GM23338 (cell line): Measurements from ENCODE around the gene GJD2. TPM values are rescaled to one million over a fixed set of nuclear protein-coding genes. Genes with fewer than 3 reads are reported as not detected.

Source experiments
- ATAC-seq: fragments of 200-7000 bp; cut with Tn5 transposase; 3 replicates; pipeline ENCODE4 v1.9.1; 2020
- DNase-seq: peaks from one replicate; pipeline ENCODE4 v3.0.0-alpha.2; 2015; ENCODE audit warnings: low spot score
- H2AFZ ChIP-seq: fragments of 200-600 bp; sonication (generic); 2 replicates; pipeline ENCODE4 v1.8.0; 2016; ENCODE audit warnings: antibody characterized with exemption, mild to moderate bottlenecking, moderate library complexity
- H3F3A ChIP-seq: fragments of 200-600 bp; sonication (generic); replicated peaks from 2 replicates; pipeline ENCODE4 v1.8.0; 2017; ENCODE audit warnings: antibody characterized with exemption, mixed run types, low read depth
- H3K27ac ChIP-seq: fragments of 200-600 bp; sonication (generic); 2 replicates; pipeline ENCODE4 v1.6.1; 2016; ENCODE audit warnings: low read depth
- H3K27me3 ChIP-seq: fragments of 200-600 bp; sonication (generic); 2 replicates; pipeline ENCODE4 v1.8.0; 2016; ENCODE audit warnings: mild to moderate bottlenecking, mixed run types, moderate library complexity; ENCODE audit not compliant: insufficient read depth
- H3K36me3 ChIP-seq: fragments of 200-600 bp; sonication (generic); 2 replicates; pipeline ENCODE4 v1.8.0; 2016; ENCODE audit warnings: mild to moderate bottlenecking; ENCODE audit not compliant: insufficient read depth
- H3K4me1 ChIP-seq: fragments of 200-600 bp; sonication (generic); 2 replicates; pipeline ENCODE4 v1.8.0; 2016; ENCODE audit warnings: mild to moderate bottlenecking, moderate library complexity; ENCODE audit not compliant: insufficient read depth
- H3K4me2 ChIP-seq: fragments of 200-600 bp; sonication (generic); 2 replicates; pipeline ENCODE4 v1.7.1; 2017; ENCODE audit warnings: mixed run types
- H3K4me3 ChIP-seq: fragments of 200-600 bp; sonication (generic); 2 replicates; pipeline ENCODE4 v1.6.1; 2016; ENCODE audit warnings: mixed run types
- H3K79me2 ChIP-seq: fragments of 200-600 bp; sonication (generic); replicated peaks from 2 replicates; pipeline ENCODE4 v1.8.0; 2017; ENCODE audit warnings: mild to moderate bottlenecking; ENCODE audit not compliant: insufficient read depth
- H3K9me2 ChIP-seq: fragments of 200-600 bp; sonication (generic); 2 replicates; pipeline ENCODE4 v1.8.0; 2017; ENCODE audit not compliant: insufficient read depth
- H4K20me1 ChIP-seq: fragments of 200-600 bp; sonication (generic); replicated peaks from 2 replicates; pipeline ENCODE4 v1.8.0; 2017; ENCODE audit warnings: mild to moderate bottlenecking; ENCODE audit not compliant: insufficient read depth
- H3K27ac Mint-ChIP-seq: 2 replicates; pipeline ENCODE4 v1.8.0; 2020; ENCODE audit warnings: inconsistent platforms, mild to moderate bottlenecking, moderate library complexity, mixed read lengths
- H3K27me3 Mint-ChIP-seq: 3 replicates; pipeline ENCODE4 v1.8.0; 2022; ENCODE audit warnings: low read depth, mild to moderate bottlenecking, moderate library complexity, mixed read lengths, inconsistent platforms; ENCODE audit not compliant: insufficient read depth, poor library complexity
- H3K36me3 Mint-ChIP-seq: 3 replicates; pipeline ENCODE4 v1.8.0; 2021; ENCODE audit warnings: low read depth, mild to moderate bottlenecking, inconsistent platforms, moderate library complexity, mixed read lengths
- H3K4me1 Mint-ChIP-seq: 3 replicates; pipeline ENCODE4 v1.8.0; 2020; ENCODE audit warnings: mild to moderate bottlenecking, inconsistent platforms, mixed read lengths
- H3K4me3 Mint-ChIP-seq: 3 replicates; pipeline ENCODE4 v1.8.0; 2021; ENCODE audit warnings: moderate library complexity, mild to moderate bottlenecking, inconsistent platforms, mixed read lengths
- H3K9me3 Mint-ChIP-seq: 3 replicates; pipeline ENCODE4 v1.8.0; 2020; ENCODE audit warnings: moderate library complexity, mild to moderate bottlenecking, inconsistent platforms, mixed read lengths
- CREB1 ChIP-seq: fragments of 250-450 bp; sonication (Bioruptor Pico); IDR thresholded peaks from 2 replicates; pipeline ENCODE4 v1.5.0; 2020; ENCODE audit warnings: low read depth, mild to moderate bottlenecking, moderate library complexity
- CTCF ChIP-seq, 2 experiments: fragments of 200-600 bp in 1 of 2; sonication (generic) in 1 of 2; conservative IDR thresholded peaks; 2 replicates each; pipeline versions ENCODE4 v1.5.1 to v1.6.1; 2016 to 2017; ENCODE audit warnings: antibody characterized with exemption in 2 of 2, low read depth in 2 of 2, mild to moderate bottlenecking in 2 of 2, moderate library complexity in 1 of 2
- EZH2 ChIP-seq: fragments of 200-600 bp; sonication (generic); IDR thresholded peaks from one replicate; pipeline ENCODE4 v1.8.0; 2017; ENCODE audit warnings: antibody characterized with exemption, mild to moderate bottlenecking, low read depth; ENCODE audit not compliant: unreplicated experiment
- EZH2phosphoT487 ChIP-seq: fragments of 200-600 bp; sonication (generic); IDR thresholded peaks from one replicate; pipeline ENCODE4 v1.8.1; 2018; ENCODE audit warnings: antibody characterized with exemption; ENCODE audit not compliant: unreplicated experiment
- JUNB ChIP-seq: IDR thresholded peaks from one replicate; pipeline ENCODE4 v1.6.1; 2016; ENCODE audit warnings: antibody characterized with exemption; ENCODE audit not compliant: unreplicated experiment
- NANOG ChIP-seq: IDR thresholded peaks from 2 replicates; pipeline ENCODE4 v1.6.1; 2016; ENCODE audit warnings: antibody characterized with exemption, borderline replicate concordance
- POLR2AphosphoS5 ChIP-seq: IDR thresholded peaks from 2 replicates; pipeline ENCODE4 v1.6.1; 2016; ENCODE audit warnings: antibody characterized with exemption, low read depth
- REST ChIP-seq: IDR thresholded peaks from one replicate; pipeline ENCODE4 v1.6.1; 2018; ENCODE audit warnings: antibody characterized with exemption; ENCODE audit not compliant: unreplicated experiment
- ZNF114 ChIP-seq: fragments of 250-450 bp; sonication (Bioruptor Pico); IDR thresholded peaks from 2 replicates; pipeline ENCODE4 v1.5.0; 2020; ENCODE audit warnings: mild to moderate bottlenecking, moderate library complexity
- ZNF331 ChIP-seq: fragments of 250-450 bp; sonication (Bioruptor Pico); IDR thresholded peaks from 2 replicates; pipeline ENCODE4 v1.5.0; 2020; ENCODE audit warnings: low read depth, mild to moderate bottlenecking, moderate library complexity
- ZNF462 ChIP-seq: fragments of 250-450 bp; sonication (Bioruptor Pico); IDR thresholded peaks from 2 replicates; pipeline ENCODE4 v1.5.0; 2020; ENCODE audit warnings: mild to moderate bottlenecking, moderate library complexity
- polyA plus RNA-seq: library from polyadenylated mRNA; unstranded; fragments of >200 nt; fragmentation: Nextera tagmentation; extraction: Ambion mirVana; gene quantifications from 2 replicates; pipeline ENCODE4 v1.2.1, GENCODE V29; 2016
- total RNA-seq: library from RNA; depleted of rRNA; stranded (reverse); fragments of >200 nt; shearing (Covaris generic); gene quantifications from 2 replicates; pipeline ENCODE4 v1.2.3, GENCODE V29; 2014

Gene GJD2
- total and polyA plus RNA-seq, 2 experiments from 2014 or later = 0.29 to 0.63 TPM

- Mint-ChIP-seq H3K4me3 (no peak overlapping the region), H3K27ac (no peak overlapping the region), H3K27me3 (peaks cover 20% of the 10 kb centered on the region), H3K36me3 (no peaks in the 10 kb centered on the region), H3K9me3 (no peaks in the 10 kb centered on the region), H3K4me1 (peaks cover 5% of the 10 kb centered on the region; the same call in 2 of the 3 replicates)
- Histone ChIP-seq H3K79me2 (no peaks in the 10 kb centered on the region), H4K20me1 (no peaks in the 10 kb centered on the region), H3K36me3 (peaks cover 9% of the 10 kb centered on the region; the same call in 1 of the 2 replicates), H3K4me1 (no peaks in the 10 kb centered on the region), H3K4me2 (no peak overlapping the region), H3K27ac (no peak overlapping the region), H3F3A (no peaks in the 10 kb centered on the region), H3K9me2 (no peaks in the 10 kb centered on the region), H2AFZ (no peak overlapping the region), H3K27me3 (peaks cover 32% of the 10 kb centered on the region), H3K4me3 (no peak overlapping the region)
- DNase-seq (no peak), ATAC-seq (no peak)
- no peak for TF ChIP-seq NANOG
- no peak for TF ChIP-seq CTCF (conservative IDR thresholded peaks at IDR 0.05; ENCODE audit: low read depth in 2 of 2)
- TF ChIP-seq CREB1 (CRISPR knock-in tag) = no peak
- no peak for TF ChIP-seq REST
- no peak for TF ChIP-seq EZH2phosphoT487
- no peak for TF ChIP-seq ZNF331 (CRISPR knock-in tag)
- no peak for TF ChIP-seq JUNB
- TF ChIP-seq POLR2AphosphoS5 = no peak
- TF ChIP-seq EZH2 = no peak
These were observed 38.3 kb upstream of the GJD2 start for GRCh38 chr15:34793071-34793470.

- H3F3A ChIP-seq = no peaks in the 10 kb centered on the region
- H3K4me1 Mint-ChIP-seq = peaks cover 5% of the 10 kb centered on the region; the same call in 2 of the 3 replicates
- H2AFZ ChIP-seq = no peak overlapping the region
- H3K4me3 ChIP-seq = no peak overlapping the region
- DNase-seq (no peak), ATAC-seq (no peak)
- H3K9me2 ChIP-seq = 0 out of 2 replicates have a peak, but pooled peaks cover 5% of the 10 kb centered on the region
- H3K27me3 Mint-ChIP-seq = peaks cover 20% of the 10 kb centered on the region
- TF ChIP-seq ZNF462 (no peak), JUNB (no peak), ZNF114 (CRISPR knock-in tag) (no peak), EZH2 (no peak), CREB1 (CRISPR knock-in tag) (no peak), NANOG (no peak)
- H3K27me3 ChIP-seq = peaks cover 30% of the 10 kb centered on the region
- no peaks in the 10 kb centered on the region for H3K9me3 Mint-ChIP-seq
- H3K4me1 ChIP-seq = no peaks in the 10 kb centered on the region
- no peak overlapping the region for H3K27ac ChIP-seq
- no peak overlapping the region for H3K27ac Mint-ChIP-seq
- H4K20me1 ChIP-seq = no peaks in the 10 kb centered on the region
- H3K79me2 ChIP-seq = no peaks in the 10 kb centered on the region
- H3K4me2 ChIP-seq = no peak overlapping the region
- no peak overlapping the region for H3K4me3 Mint-ChIP-seq
- peaks cover 9% of the 10 kb centered on the region; the same call in 1 of the 2 replicates for H3K36me3 ChIP-seq
- no peaks in the 10 kb centered on the region for H3K36me3 Mint-ChIP-seq
These were observed 36.9 kb upstream of the GJD2 start for GRCh38 chr15:34791701-34792100.
